Adrenal gland (tissue), 5 donors: ENCODE measurements around the gene SRBD1.
A peak's percentile ranks its signal among the peaks of the same experiment; 100 is the strongest.

Experiments
- CTCF ChIP-seq, 6 experiments: fragments of 450-650 bp in 4 of 6; fragments of 200-600 bp in 2 of 6; sonication (generic) in 1 of 6; IDR thresholded peaks; 1 replicate in 5 of 6; 2 replicates in 1 of 6; pipeline versions ENCODE4 v1.5.1 to v1.8.0; 2016 to 2021; ENCODE audit warnings: antibody characterized with exemption in 6 of 6, mild to moderate bottlenecking in 2 of 6, moderate library complexity in 1 of 6
- POLR2A ChIP-seq, 2 donors: fragments of 450-650 bp; IDR thresholded peaks; one replicate each; pipeline ENCODE4 v1.6.1; 2017; ENCODE audit warnings: antibody characterized with exemption in 2 of 2, mild to moderate bottlenecking in 2 of 2, moderate library complexity in 1 of 2
- donor health status: DM: no; HTN: no; CAD: no.

GRCh38 chr2:45483997-45484396 lies 127.1 kb downstream of the SRBD1 start:
- peak in 1 of 6 experiments; percentile 13 for TF ChIP-seq CTCF (IDR thresholded peaks at IDR 0.05)
- TF ChIP-seq POLR2A (IDR thresholded peaks at IDR 0.05) = no peak
